GM19240 (cell line): ENCODE measurements around the gene CDCA7.
"Not testable (repeated sequence)": the region's sequence is repeated elsewhere in the genome, so short reads cannot be mapped to it uniquely, and the experiment has no call there.

Experiments
- DNase-seq: peaks from one replicate; pipeline ENCODE4 v3.0.0; 2011; ENCODE audit warnings: low spot score; ENCODE audit not compliant: insufficient read length

CDCA7 gene

DNA sequence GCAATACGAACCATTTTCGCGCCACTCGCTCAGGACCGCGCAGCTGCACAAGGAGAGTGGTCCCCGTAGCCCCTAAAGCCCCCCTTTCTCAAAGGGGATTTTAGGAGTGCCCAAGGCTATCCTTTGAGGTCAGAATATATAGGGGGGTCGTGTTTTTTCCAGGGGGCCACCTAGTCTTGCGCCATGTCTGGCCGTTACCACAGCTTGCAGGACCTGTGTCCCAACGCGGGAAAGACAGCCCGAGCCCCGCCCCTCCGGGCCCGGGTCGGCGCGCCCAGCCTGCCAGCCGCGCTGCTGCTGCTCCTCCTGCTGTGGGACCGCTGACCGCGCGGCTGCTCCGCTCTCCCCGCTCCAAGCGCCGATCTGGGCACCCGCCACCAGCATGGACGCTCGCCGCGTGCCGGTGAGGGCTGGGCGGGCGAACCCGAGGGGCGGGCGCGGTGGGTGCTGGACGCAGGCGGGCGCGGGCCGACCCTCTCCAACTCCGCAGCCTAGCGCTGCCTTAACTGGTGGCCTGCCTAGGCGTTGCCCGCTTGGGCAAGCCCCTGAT is at the start of gene CDCA7:
TSS of gene CDCA7 (plus strand) at position 291 of the 550 bp plus-strand sequence. CDS start at position 383, 92 bp downstream.
- peak; percentile 39 for DNase-seq

DNA sequence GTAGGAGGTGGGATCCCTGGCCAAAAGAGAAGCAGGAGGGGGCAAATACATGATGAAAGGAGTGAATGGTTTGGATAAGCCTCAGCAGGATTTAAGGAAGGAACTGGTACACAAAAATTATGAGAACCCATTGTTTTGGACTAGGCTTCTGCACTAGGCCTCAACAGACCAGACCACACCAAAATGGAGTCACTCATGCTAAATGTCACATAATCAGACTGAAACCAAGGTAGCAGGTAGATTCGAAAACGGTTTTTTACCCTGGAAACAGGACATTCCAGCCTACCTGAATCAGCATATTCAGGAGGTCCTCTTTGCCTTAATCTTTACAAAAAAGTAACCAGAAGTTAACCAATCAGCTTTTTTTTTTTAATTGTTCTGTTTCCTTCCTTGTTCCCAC is 49.4 kb upstream of the CDCA7 start:
- no peak for DNase-seq

GRCh38 chr2:173307293-173307692 is 47.4 kb upstream of the CDCA7 start:
- DNase-seq, result peak; percentile 45

DNA sequence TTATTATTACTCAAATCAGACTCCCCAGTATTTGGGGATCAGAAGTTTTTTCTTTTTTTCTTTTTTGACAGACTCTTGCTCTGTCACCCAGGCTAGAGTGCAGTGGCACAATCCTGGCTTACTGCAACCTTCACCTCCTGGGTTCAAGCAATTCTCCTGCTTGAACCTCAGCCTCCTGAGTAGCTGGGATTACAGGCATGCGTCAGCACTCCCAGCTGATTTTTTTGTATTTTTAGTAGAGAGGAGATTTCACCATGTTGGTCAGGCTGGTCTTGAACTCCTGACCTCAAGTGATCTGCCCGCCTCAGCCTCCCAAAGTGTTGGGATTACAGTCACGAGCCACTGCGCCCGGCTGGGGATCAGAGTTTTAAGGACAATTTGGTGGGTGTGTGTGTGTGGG is 45.3 kb upstream of the CDCA7 start:
- not testable (repeated sequence) for DNase-seq

DNA sequence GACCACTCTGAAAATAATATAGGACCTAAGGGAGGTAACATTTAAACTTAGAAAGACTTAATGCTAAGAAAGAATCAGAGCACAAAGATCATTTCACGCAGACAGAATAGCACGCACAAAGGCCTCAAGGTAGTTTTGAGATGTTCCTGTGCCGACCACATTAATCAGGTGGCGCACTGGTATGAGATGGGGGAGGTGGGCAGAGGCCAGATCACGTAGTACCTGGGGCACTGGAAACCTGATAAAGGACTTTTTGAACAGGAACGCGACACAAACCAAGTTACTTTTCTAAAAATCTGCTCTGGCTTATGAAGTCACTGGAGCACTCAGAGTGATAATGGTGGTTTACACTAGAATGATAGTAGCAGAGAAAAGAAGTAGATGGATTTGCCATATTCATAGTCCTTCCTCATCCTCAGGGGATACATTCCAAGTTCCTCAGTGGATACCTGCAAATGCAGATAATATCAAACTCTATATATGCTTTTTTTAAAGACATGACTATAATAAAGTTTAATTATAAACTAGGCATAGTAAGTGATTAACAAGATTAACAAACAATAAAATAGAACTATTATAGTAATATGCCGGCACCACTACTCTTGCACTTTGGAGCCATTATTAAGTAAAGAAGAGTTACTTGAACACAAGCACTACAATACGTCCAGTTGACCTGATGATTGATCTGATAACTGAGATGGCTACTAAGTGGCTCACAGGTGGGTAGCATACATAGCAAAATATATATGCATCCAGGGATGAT is 42.6 kb upstream of the CDCA7 start:
- DNase-seq, result no peak

- DNase-seq, result no peak
Measured at GRCh38 chr2:173323371-173323770, 31.3 kb upstream of the CDCA7 start.

DNA sequence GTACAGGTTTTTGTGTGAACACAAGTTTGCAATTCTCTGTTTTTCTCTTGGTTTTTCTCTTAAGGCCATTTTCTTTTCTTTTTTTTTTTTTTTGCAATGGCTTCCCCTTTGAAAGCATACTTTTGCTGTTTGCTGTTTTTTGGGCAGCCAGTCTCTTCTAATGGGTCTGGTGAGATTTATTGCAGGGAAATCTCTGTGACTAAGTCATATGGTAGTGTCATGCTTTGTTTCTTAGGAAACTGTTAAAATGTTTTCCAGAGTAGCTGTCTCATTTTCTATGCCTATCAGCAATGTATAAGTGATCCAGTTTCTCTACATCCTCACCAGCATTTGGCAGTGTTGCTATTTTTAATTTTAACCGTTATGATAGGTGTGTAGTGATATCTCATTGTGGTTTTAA is 27.9 kb upstream of the CDCA7 start:
- DNase-seq, result no peak

DNA sequence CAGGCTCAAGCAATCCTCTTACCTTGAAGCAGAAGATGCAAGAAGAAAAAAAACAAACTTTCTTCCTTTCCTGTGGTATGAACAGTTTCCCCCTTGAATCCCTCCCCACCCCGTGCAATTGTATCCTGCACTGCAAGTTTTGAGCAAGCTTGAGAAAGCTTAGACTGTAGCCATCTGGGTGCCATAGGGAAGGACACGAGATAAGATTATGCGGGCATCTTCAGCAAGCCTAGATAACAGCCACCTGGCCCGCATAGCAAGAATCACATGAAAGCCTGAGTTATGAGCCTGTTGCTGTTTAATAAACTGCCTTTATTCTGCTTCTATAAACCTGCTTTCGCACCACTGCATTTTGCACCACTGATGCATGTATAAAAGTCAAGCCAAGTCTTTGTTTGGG is 27.3 kb upstream of the CDCA7 start:
- no peak for DNase-seq

GRCh38 chr2:173333003-173333402 is 21.7 kb upstream of the CDCA7 start:
- DNase-seq, result not testable (repeated sequence)

GRCh38 chr2:173339807-173340206 is 14.9 kb upstream of the CDCA7 start:
- DNase-seq, result no peak

DNA sequence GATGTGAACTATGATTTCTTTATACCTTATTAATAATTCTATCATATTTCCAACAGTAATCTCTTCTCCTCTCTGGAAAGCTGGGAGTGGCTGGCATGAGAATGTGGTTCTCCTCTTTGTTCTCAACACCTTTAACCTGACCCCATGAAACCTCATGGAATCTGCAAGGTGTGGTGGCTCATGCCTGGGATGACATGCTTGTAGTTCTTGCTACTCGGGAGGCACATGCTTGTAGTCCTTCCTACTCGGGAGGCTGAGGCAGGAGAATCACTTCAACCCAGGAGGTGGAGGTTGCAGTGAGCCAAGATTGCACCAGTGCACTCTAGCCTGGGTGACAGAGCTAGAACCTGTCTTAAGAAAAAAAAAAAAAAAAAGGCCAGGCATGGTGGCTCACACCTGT is 10.8 kb upstream of the CDCA7 start:
- DNase-seq, result no peak

GRCh38 chr2:173346035-173346434 is 8.6 kb upstream of the CDCA7 start:
- DNase-seq, result no peak

- no peak for DNase-seq
Measured at GRCh38 chr2:173347305-173348168, 7.1 kb upstream of the CDCA7 start.

DNA sequence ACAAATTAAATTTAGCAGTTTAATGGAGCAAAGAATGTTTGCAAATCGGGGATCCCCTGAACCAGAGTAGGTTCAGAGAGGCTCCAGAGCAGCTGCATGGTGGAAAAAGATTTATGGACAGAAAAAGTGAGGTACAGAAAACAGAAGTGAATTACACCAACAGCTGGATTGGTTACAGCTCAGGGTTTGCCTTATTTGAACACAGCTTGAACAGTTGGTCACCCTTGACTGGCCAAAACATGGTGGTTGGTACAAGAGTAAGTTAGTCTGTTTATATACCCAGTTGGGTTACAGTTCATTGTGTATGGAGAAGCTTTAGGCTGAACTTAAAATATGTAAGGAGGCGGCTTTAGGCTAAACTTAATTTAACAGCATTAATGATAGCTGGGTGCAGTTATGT is 5.4 kb upstream of the CDCA7 start:
- no peak for DNase-seq

GRCh38 chr2:173350383-173350782 is 4.3 kb upstream of the CDCA7 start:
- no peak for DNase-seq

- no peak for DNase-seq
Measured at GRCh38 chr2:173351879-173352278, 2.8 kb upstream of the CDCA7 start.

- DNase-seq, result no peak
Measured at GRCh38 chr2:173353556-173353955, 1.1 kb upstream of the CDCA7 start.

DNA sequence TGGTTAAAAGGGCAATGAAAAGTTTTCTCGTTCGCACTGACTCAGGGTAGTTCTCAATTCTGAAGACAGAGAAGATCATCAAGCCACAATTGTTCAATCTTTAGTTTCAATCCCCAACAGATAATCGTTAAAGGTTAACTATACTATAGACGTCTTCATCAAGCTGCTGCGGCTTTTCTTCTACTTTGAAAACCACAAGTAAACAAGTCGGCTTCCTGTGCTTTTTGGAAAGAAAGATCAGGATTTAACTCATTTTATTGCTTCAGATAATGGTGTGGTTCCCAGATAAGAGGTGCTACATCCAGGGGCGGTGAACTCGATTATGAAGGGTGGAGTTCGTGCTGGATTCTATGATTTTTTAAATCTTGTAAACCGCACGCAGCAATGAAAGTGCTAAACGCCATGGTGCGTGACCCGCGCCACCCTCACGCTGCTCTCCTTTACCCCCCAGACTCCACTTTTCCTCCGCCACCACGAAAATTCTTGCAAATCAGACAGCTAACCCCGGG is 545 bp upstream of the CDCA7 start:
- peak; percentile 22 for DNase-seq

- DNase-seq, result no peak
Measured at GRCh38 chr2:173355132-173355865, 627 bp downstream of the CDCA7 start.

DNA sequence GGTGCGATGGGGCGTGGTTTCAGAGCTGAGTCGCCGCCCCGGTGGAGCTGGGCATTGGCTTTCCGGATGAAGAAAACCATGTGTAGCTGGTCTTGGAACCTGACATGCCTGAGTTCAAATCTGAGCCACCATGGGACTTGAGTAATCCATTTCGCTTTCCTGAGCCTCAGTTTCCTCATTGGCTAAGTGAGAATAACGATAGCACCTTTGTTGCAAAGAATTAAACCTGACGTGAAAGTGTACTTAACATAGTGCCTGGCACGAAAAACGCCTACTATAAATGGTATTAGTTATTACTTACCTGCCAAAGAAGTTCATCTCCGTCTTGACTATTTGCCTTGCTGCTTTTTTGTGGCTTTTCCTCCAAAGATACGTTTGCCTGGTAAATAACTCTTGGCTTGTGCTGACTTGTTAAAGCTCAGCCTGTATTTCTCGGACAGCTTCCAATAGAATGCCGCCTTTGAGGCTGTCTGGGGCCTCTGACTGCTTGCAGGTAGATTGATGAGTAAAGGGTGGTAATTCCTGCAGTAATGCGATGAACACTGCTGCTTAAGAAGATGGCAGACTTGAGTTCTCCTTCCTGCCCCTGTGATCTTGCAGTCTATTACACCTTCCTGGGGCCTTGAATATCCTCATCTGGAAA is 1.3 kb downstream of the CDCA7 start:
- DNase-seq, result no peak

- DNase-seq, result no peak
Measured at GRCh38 chr2:173357346-173357745, 2.7 kb downstream of the CDCA7 start.
